ENCODE measurements around the gene HOXC6.

HOXC6 gene

GRCh38 chr12:53998900-53999236, 29.4 kb upstream of the HOXC6 start:
- Histone ChIP-seq H3K36me3 (ENCODE audit: control insufficient read depth in 1 of 2, insufficient read depth in 2 of 2, low read depth in 1 of 2, low read length in 2 of 2) (peaks cover 0 to 3% of the 10 kb centered on the region in 2 experiments), H2AFZ (ENCODE audit: low read depth, low read length) (no peak overlapping the region), H3K4ac (ENCODE audit: low read depth in 1 of 2, low read length in 2 of 2) (no peak overlapping the region), H2BK5ac (ENCODE audit: low read depth, low read length, poor library complexity, severe bottlenecking) (no peak overlapping the region), H3K9me3 (ENCODE audit: control insufficient read depth, low read length) (no peaks in the 10 kb centered on the region), H3K9ac (ENCODE audit: low read length) (peak overlapping the region; percentile 98), H3K4me1 (ENCODE audit: control insufficient read depth, insufficient read depth, low read depth, low read length) (peaks cover 17% of the 10 kb centered on the region), H2AK5ac (ENCODE audit: low read length, severe bottlenecking) (no peak overlapping the region), H3K18ac (ENCODE audit: low read depth in 1 of 2, low read length in 2 of 2) (no peak overlapping the region), H2BK12ac (ENCODE audit: low read length in 2 of 2) (no peak overlapping the region), H3K14ac (ENCODE audit: low read length in 2 of 2) (no peak overlapping the region), H2BK120ac (ENCODE audit: low read depth, low read length) (no peak overlapping the region), H3K27me3 (ENCODE audit: control insufficient read depth in 1 of 2, insufficient read depth in 1 of 2, low read length in 2 of 2) (no peaks in the 10 kb centered on the region), H3K23ac (ENCODE audit: low read length in 2 of 2) (no peak overlapping the region), H3K4me3 (ENCODE audit: insufficient read depth in 1 of 2, low read depth in 1 of 2, low read length in 2 of 2) (peak overlapping the region; percentile 37 to 87), H3K4me2 (ENCODE audit: low read length, poor library complexity, severe bottlenecking) (peak overlapping the region; percentile 64), H3K27ac (ENCODE audit: low read length, poor library complexity, severe bottlenecking) (peak overlapping the region; percentile 73), H3K79me1 (replicated peaks; ENCODE audit: low read length, poor library complexity, severe bottlenecking) (no peaks in the 10 kb centered on the region), H4K91ac (ENCODE audit: low read length) (no peak overlapping the region), H4K8ac (ENCODE audit: low read length) (no peak overlapping the region), H2BK15ac (ENCODE audit: low read depth, poor library complexity, severe bottlenecking) (no peak overlapping the region)
- no peak for DNase-seq
- WGBS, result 26% methylated on average over 8 of the region's 13 CpGs

DNA sequence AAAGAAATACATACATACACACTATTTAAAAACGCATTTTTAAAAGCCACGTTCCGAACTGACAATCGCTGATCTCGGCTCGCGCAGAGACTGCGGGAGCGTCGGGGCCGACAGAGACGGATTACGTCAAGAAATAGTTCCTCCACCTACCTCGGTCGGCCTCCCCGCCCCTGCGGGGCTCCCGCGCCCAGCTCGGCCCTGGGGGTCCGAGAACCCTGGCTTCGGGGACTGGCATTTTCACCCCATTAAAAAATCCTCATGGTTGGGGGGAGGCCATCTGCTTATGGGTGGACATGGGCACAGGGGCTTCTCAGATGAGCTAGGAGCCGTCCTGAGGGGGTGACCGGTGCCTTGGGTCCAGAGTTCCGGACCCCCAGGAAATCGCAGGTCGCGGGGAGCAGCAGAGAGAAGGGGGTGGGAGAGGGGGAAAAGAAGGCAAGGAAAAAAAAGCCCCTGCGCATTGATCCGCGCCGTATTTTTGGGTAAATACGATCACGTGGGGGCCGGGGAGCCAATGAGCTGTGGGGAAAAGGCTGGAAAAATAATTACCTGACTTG, 28.6 kb upstream of the HOXC6 start:
- DNase-seq, result peak; percentile 88
- Histone ChIP-seq H3K27ac (ENCODE audit: low read length, poor library complexity, severe bottlenecking) (peak overlapping the region; percentile 97), H4K8ac (ENCODE audit: low read length) (peak overlapping the region; percentile 27), H3K4me2 (ENCODE audit: low read length, poor library complexity, severe bottlenecking) (peak overlapping the region; percentile 96), H2BK12ac (ENCODE audit: low read length in 2 of 2) (peak overlapping the region in 1 of 2 experiments; percentile 24), H2BK5ac (ENCODE audit: low read depth, low read length, poor library complexity, severe bottlenecking) (peak overlapping the region; percentile 91), H3K9ac (ENCODE audit: low read length) (peak overlapping the region; percentile 98), H3K4me3 (ENCODE audit: insufficient read depth in 1 of 2, low read depth in 1 of 2, low read length in 2 of 2) (peak overlapping the region; percentile 65 to 87), H3K27me3 (ENCODE audit: control insufficient read depth in 1 of 2, insufficient read depth in 1 of 2, low read length in 2 of 2) (no peaks in the 10 kb centered on the region), H3K4ac (ENCODE audit: low read depth in 1 of 2, low read length in 2 of 2) (peak overlapping the region; percentile 29 to 70), H2AFZ (ENCODE audit: low read depth, low read length) (peak overlapping the region; percentile 62), H2BK15ac (ENCODE audit: low read depth, poor library complexity, severe bottlenecking) (no peak overlapping the region), H3K4me1 (ENCODE audit: control insufficient read depth, insufficient read depth, low read depth, low read length) (peaks cover 21% of the 10 kb centered on the region), H2BK120ac (ENCODE audit: low read depth, low read length) (peak overlapping the region; percentile 11), H3K36me3 (ENCODE audit: control insufficient read depth in 1 of 2, insufficient read depth in 2 of 2, low read depth in 1 of 2, low read length in 2 of 2) (peaks cover 0 to 3% of the 10 kb centered on the region in 2 experiments), H4K91ac (ENCODE audit: low read length) (peak overlapping the region; percentile 70), H3K14ac (ENCODE audit: low read length in 2 of 2) (no peak overlapping the region), H3K18ac (ENCODE audit: low read depth in 1 of 2, low read length in 2 of 2) (peak overlapping the region; percentile 46 to 86), H3K9me3 (ENCODE audit: control insufficient read depth, low read length) (no peaks in the 10 kb centered on the region), H3K79me1 (replicated peaks; ENCODE audit: low read length, poor library complexity, severe bottlenecking) (no peaks in the 10 kb centered on the region), H2AK5ac (ENCODE audit: low read length, severe bottlenecking) (peak overlapping the region; percentile 72), H3K23ac (ENCODE audit: low read length in 2 of 2) (no peak overlapping the region)
- WGBS, result 2% methylated on average over 24 of the region's 35 CpGs

DNA sequence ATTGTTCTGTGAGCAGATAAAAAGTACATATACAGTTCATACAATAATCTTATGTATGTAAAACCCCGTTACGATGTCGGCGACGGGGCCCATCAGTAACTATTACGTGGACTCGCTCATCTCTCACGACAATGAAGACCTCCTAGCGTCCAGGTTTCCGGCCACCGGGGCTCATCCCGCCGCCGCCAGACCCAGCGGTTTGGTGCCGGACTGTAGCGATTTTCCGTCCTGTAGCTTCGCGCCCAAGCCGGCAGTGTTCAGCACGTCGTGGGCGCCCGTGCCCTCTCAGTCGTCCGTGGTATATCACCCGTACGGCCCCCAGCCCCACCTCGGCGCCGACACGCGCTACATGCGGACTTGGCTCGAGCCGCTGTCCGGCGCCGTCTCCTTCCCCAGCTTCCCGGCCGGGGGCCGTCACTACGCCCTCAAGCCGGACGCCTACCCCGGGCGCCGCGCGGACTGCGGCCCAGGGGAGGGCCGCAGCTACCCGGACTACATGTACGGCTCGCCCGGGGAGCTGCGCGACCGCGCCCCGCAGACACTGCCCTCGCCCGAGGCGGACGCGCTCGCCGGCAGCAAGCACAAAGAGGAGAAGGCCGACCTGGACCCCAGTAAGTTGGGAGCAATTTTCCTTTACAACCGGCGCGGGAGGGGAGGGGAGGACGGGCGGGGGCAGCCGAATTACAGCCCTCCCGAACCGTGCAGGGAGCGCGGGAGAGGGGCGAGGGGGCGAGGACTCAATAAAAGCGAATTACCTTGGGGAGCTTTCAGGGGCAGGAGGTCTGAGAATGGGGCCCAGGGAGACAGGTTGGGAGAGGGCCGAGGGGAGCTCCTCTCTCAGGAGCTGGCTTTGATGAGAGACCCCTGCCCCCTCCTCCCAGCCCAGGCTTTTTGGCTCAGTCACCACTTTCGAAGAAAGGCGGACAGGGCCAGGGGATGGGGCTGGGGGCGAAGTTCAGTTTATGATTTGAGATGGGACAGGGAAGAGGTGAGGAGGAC, 27.8 kb upstream of the HOXC6 start, which contains the start of gene HOXC9:
Gene HOXC9, plus strand, starts transcription at position 46 of the 999 bp plus-strand sequence. Its CDS starts 28 bp downstream, at position 74.
- Histone ChIP-seq H3K9me3 (ENCODE audit: control insufficient read depth, low read length) (no peaks in the 10 kb centered on the region), H2BK120ac (ENCODE audit: low read depth, low read length) (peak within 1 kb of the TSS; percentile 74), H2AFZ (ENCODE audit: low read depth, low read length) (peak within 1 kb of the TSS; percentile 62), H2AK5ac (ENCODE audit: low read length, severe bottlenecking) (peak within 1 kb of the TSS; percentile 72), H3K23ac (ENCODE audit: low read length in 2 of 2) (peak within 1 kb of the TSS; percentile 30 to 79), H3K4me2 (ENCODE audit: low read length, poor library complexity, severe bottlenecking) (peak within 1 kb of the TSS; percentile 96), H4K91ac (ENCODE audit: low read length) (peak within 1 kb of the TSS; percentile 93), H3K4me1 (ENCODE audit: control insufficient read depth, insufficient read depth, low read depth, low read length) (peaks cover 24% of the 10 kb centered on the region), H3K27me3 (ENCODE audit: control insufficient read depth in 1 of 2, insufficient read depth in 1 of 2, low read length in 2 of 2) (no peaks in the 10 kb centered on the region), H3K14ac (ENCODE audit: low read length in 2 of 2) (peak within 1 kb of the TSS in 1 of 2 experiments; percentile 68), H2BK15ac (ENCODE audit: low read depth, poor library complexity, severe bottlenecking) (peak within 1 kb of the TSS; percentile 90), H3K4me3 (ENCODE audit: insufficient read depth in 1 of 2, low read depth in 1 of 2, low read length in 2 of 2) (peak within 1 kb of the TSS; percentile 71 to 87), H3K18ac (ENCODE audit: low read depth in 1 of 2, low read length in 2 of 2) (peak within 1 kb of the TSS; percentile 91 to 93), H3K4ac (ENCODE audit: low read depth in 1 of 2, low read length in 2 of 2) (peak within 1 kb of the TSS; percentile 70 to 93), H4K8ac (ENCODE audit: low read length) (peak within 1 kb of the TSS; percentile 87), H3K9ac (ENCODE audit: low read length) (peak within 1 kb of the TSS; percentile 98), H2BK5ac (ENCODE audit: low read depth, low read length, poor library complexity, severe bottlenecking) (peak within 1 kb of the TSS; percentile 91), H3K36me3 (ENCODE audit: control insufficient read depth in 1 of 2, insufficient read depth in 2 of 2, low read depth in 1 of 2, low read length in 2 of 2) (peaks cover 0 to 3% of the 10 kb centered on the region in 2 experiments), H3K79me1 (replicated peaks; ENCODE audit: low read length, poor library complexity, severe bottlenecking) (no peaks in the 10 kb centered on the region), H2BK12ac (ENCODE audit: low read length in 2 of 2) (peak within 1 kb of the TSS; percentile 24 to 32), H3K27ac (ENCODE audit: low read length, poor library complexity, severe bottlenecking) (peak within 1 kb of the TSS; percentile 97)
- no peak for DNase-seq
- under 1% methylated on average over 70 of the region's 87 CpGs for WGBS

Data from mesenchymal stem cell (in vitro differentiated cells and primary cell).